HCT116 (cell line): Measurements from ENCODE around the gene MAP1LC3B. TPM values are rescaled to one million over a fixed set of nuclear protein-coding genes. Genes with fewer than 3 reads are reported as not detected.

Source experiments
- ATAC-seq: fragments of 200-7000 bp; cut with Tn5 transposase; 2 replicates; pipeline ENCODE4 v1.9.1; 2020; ENCODE audit warnings: mild to moderate bottlenecking, moderate library complexity
- BruUV-seq: library from RNA; stranded (reverse); fragments of 400-500 nt; replicated peaks from 2 replicates; lab custom pipeline; 2021; lab: Mats Ljungman, UMichigan
- CTCF ChIA-PET: fragments of 300-600 bp; sonication (Branson Sonifier 250); formaldehyde crosslinking; loops from one replicate; lab custom pipeline; 2021; ENCODE audit warnings: antibody characterized with exemption; lab: Charles Lee
- POLR2A ChIA-PET: fragments of 300-600, 350-600 bp; sonication (Branson Sonifier 250); formaldehyde crosslinking; loops from one replicate; lab custom pipeline; 2021; ENCODE audit warnings: antibody characterized with exemption; lab: Charles Lee
- RAD21 ChIA-PET, 2 experiments: fragments of 300-600 bp; sonication (Branson Sonifier 250); formaldehyde crosslinking; loops; one replicate each; lab custom pipeline; 2023; ENCODE audit warnings: low total read pairs in 2 of 2; ENCODE audit not compliant: uncharacterized antibody in 2 of 2, unreplicated experiment in 2 of 2, low non-redundant PET in 1 of 2; lab: Charles Lee
- DNase-seq: peaks from one replicate; pipeline ENCODE4 v3.0.0-alpha.2; 2010; ENCODE audit warnings: low read depth, low spot score
- H2AFZ ChIP-seq: fragments of 200-600 bp; shearing (Covaris generic), sonication (generic); 2 replicates; pipeline ENCODE4 v1.6.1; 2017; ENCODE audit warnings: low read depth, mixed run types, mixed read lengths, antibody characterized with exemption, low read length; ENCODE audit not compliant: poor library complexity, severe bottlenecking
- H3K27ac ChIP-seq: 2 replicates; pipeline ENCODE4 v1.5.1; 2012; ENCODE audit warnings: low read depth, low read length
- H3K27me3 ChIP-seq: fragments of 200-600 bp; sonication (generic); 2 replicates; pipeline ENCODE4 v1.6.1; 2016; ENCODE audit warnings: mixed run types, low read length, mixed read lengths; ENCODE audit not compliant: insufficient read depth
- H3K36me3 ChIP-seq, 2 experiments: fragments of 200-500 bp in 1 of 2; fragments of 200-600 bp in 1 of 2; sonication (Bioruptor generic) in 1 of 2; sonication (generic) in 1 of 2; 2 replicates each; pipeline versions ENCODE4 v1.5.1 to v1.6.1; 2014 to 2016; ENCODE audit warnings: low read length in 2 of 2, inconsistent platforms in 1 of 2, mixed read lengths in 1 of 2, mixed run types in 1 of 2; ENCODE audit not compliant: insufficient read depth in 2 of 2, control insufficient read depth in 1 of 2
- H3K4me1 ChIP-seq, 2 experiments: fragments of 200-600 bp in 1 of 2; sonication (generic) in 1 of 2; 2 replicates each; pipeline versions ENCODE4 v1.5.1 to v1.6.1; 2012 to 2017; ENCODE audit warnings: low read length in 2 of 2, inconsistent platforms in 1 of 2, mild to moderate bottlenecking in 1 of 2, mixed read lengths in 1 of 2, mixed run types in 1 of 2, moderate library complexity in 1 of 2; ENCODE audit not compliant: insufficient read depth in 2 of 2, control insufficient read depth in 1 of 2
- H3K4me2 ChIP-seq: fragments of 200-600 bp; sonication (generic); 2 replicates; pipeline ENCODE4 v1.6.1; 2017; ENCODE audit warnings: mixed run types, low read length, mixed read lengths
- H3K4me3 ChIP-seq, 2 experiments: fragments of 200-600 bp in 1 of 2; sonication (generic) in 1 of 2; replicated peaks in 1 of 2; 2 replicates each; pipeline ENCODE4 v1.5.1; 2011 to 2016; ENCODE audit warnings: low read length in 2 of 2, control low read depth in 1 of 2, low read depth in 1 of 2, mild to moderate bottlenecking in 1 of 2, mixed read lengths in 1 of 2, mixed run types in 1 of 2
- H3K79me2 ChIP-seq: fragments of 200-600 bp; sonication (generic); 2 replicates; pipeline ENCODE4 v1.6.1; 2017; ENCODE audit warnings: mild to moderate bottlenecking, mixed run types, low read length, moderate library complexity, mixed read lengths; ENCODE audit not compliant: insufficient read depth
- H3K9ac ChIP-seq: fragments of 200-600 bp; sonication (generic); 2 replicates; pipeline ENCODE4 v1.6.1; 2016; ENCODE audit warnings: low read length, mixed read lengths
- H3K9me2 ChIP-seq: fragments of 200-600 bp; sonication (generic), shearing (Covaris generic); 2 replicates; pipeline ENCODE4 v1.6.1; 2017; ENCODE audit warnings: mixed run types, mild to moderate bottlenecking, moderate library complexity; ENCODE audit not compliant: insufficient read depth
- H3K9me3 ChIP-seq, 2 experiments: fragments of 200-500 bp in 1 of 2; fragments of 200-600 bp in 1 of 2; sonication (Bioruptor generic) in 1 of 2; sonication (generic) in 1 of 2; 2 replicates each; pipeline ENCODE4 v1.6.1; 2014 to 2017; ENCODE audit warnings: low read length in 2 of 2, mixed read lengths in 2 of 2, inconsistent platforms in 1 of 2, low read depth in 1 of 2, mild to moderate bottlenecking in 1 of 2, mixed run types in 1 of 2, moderate library complexity in 1 of 2; ENCODE audit not compliant: control insufficient read depth in 1 of 2, insufficient read depth in 1 of 2
- H4K20me1 ChIP-seq: fragments of 200-600 bp; sonication (generic), shearing (Covaris generic); 2 replicates; pipeline ENCODE4 v1.6.1; 2017; ENCODE audit warnings: mixed run types, mild to moderate bottlenecking, moderate library complexity; ENCODE audit not compliant: insufficient read depth
- ATF3 ChIP-seq: IDR thresholded peaks from 2 replicates; pipeline ENCODE4 v1.6.1; 2012
- CEBPB ChIP-seq: IDR thresholded peaks from 2 replicates; pipeline ENCODE4 v1.6.1; 2012; ENCODE audit warnings: low read depth
- EGR1 ChIP-seq: IDR thresholded peaks from 2 replicates; pipeline ENCODE4 v1.6.1; 2012; ENCODE audit warnings: low read depth
- ELF1 ChIP-seq: IDR thresholded peaks from 2 replicates; pipeline ENCODE4 v1.6.1; 2012; ENCODE audit warnings: low read depth, borderline replicate concordance
- EZH2phosphoT487 ChIP-seq: fragments of 200-600 bp; IDR thresholded peaks from 2 replicates; pipeline ENCODE4 v1.6.1; 2018; ENCODE audit warnings: antibody characterized with exemption, borderline replicate concordance
- FOSL1 ChIP-seq: IDR thresholded peaks from 2 replicates; pipeline ENCODE4 v1.6.1; 2012; ENCODE audit warnings: low read depth
- JUND ChIP-seq: IDR thresholded peaks from 2 replicates; pipeline ENCODE4 v1.6.1; 2012
- MAX ChIP-seq: IDR thresholded peaks from 2 replicates; pipeline ENCODE4 v1.6.1; 2012
- POLR2A ChIP-seq: IDR thresholded peaks from 2 replicates; pipeline ENCODE4 v1.7.0; 2011; ENCODE audit warnings: borderline replicate concordance; ENCODE audit not compliant: insufficient read depth, insufficient read length; ENCODE audit errors: extremely low read depth
- RAD21 ChIP-seq: IDR thresholded peaks from 2 replicates; pipeline ENCODE4 v1.6.1; 2012; ENCODE audit warnings: low read depth, mild to moderate bottlenecking
- SIN3A ChIP-seq: IDR thresholded peaks from 2 replicates; pipeline ENCODE4 v1.6.1; 2012; ENCODE audit warnings: low read depth
- SP1 ChIP-seq: IDR thresholded peaks from 2 replicates; pipeline ENCODE4 v1.6.1; 2012; ENCODE audit warnings: low read depth
- SRF ChIP-seq: IDR thresholded peaks from 2 replicates; pipeline ENCODE4 v1.6.1; 2012; ENCODE audit warnings: low read depth
- TCF7L2 ChIP-seq: IDR thresholded peaks from 2 replicates; pipeline ENCODE4 v1.7.0; 2011; ENCODE audit warnings: borderline replicate concordance, inconsistent platforms; ENCODE audit not compliant: insufficient read depth, insufficient read length; ENCODE audit errors: extremely low read depth
- ZBTB33 ChIP-seq: IDR thresholded peaks from 2 replicates; pipeline ENCODE4 v1.6.1; 2011; ENCODE audit warnings: mild to moderate bottlenecking, low read length, moderate library complexity; ENCODE audit not compliant: insufficient replicate concordance; ENCODE audit errors: extremely low read depth
- ZFX ChIP-seq: fragments of 450-650 bp; IDR thresholded peaks from 2 replicates; pipeline ENCODE4 v1.6.1; 2017
- ZNF274 ChIP-seq: fragments of 200-500 bp; sonication (Bioruptor generic); IDR thresholded peaks from 2 replicates; pipeline ENCODE4 v1.6.1; 2014; ENCODE audit warnings: mild to moderate bottlenecking, low read depth, low read length, inconsistent platforms
- intact Hi-C: fragments of 100-400 bp; cut with micrococcal nuclease; formaldehyde crosslinking; loops from 2 replicates; pipeline ENCODE4 v1.10.0; 2022
- total RNA-seq: library from RNA; stranded (reverse); gene quantifications from one replicate; pipeline ENCODE4 v1.2.1, GENCODE V29; 2021; ENCODE audit not compliant: unreplicated experiment

Gene MAP1LC3B
- total RNA-seq, 1 experiment from 2014 or later: 93.8 TPM

GRCh38 chr16:87422106-87422505 lies 30.0 kb downstream of the MAP1LC3B start:
- ChIA-PET POLR2A (no interaction called here), RAD21 (no interaction called here), CTCF (no interaction called here)
- peaks cover 15 to 18% of the 10 kb centered on the region in 2 experiments; a peak in 2 of 4 replicates for H3K36me3 ChIP-seq
- no peak overlapping the region for H3K4me2 ChIP-seq
- intact Hi-C loops: no loop called here
- H3K9me2 ChIP-seq: no peaks in the 10 kb centered on the region
- no peak for TF ChIP-seq CEBPB
- no peak for TF ChIP-seq JUND
- TF ChIP-seq EZH2phosphoT487: no peak
- no peak for TF ChIP-seq TCF7L2
- TF ChIP-seq EGR1: no peak
- no peak for TF ChIP-seq ELF1
- no peak for TF ChIP-seq ATF3
- TF ChIP-seq SIN3A: no peak
- TF ChIP-seq POLR2A: no peak
- no peak for TF ChIP-seq FOSL1
- H3K9me3 ChIP-seq: no peaks in the 10 kb centered on the region
- H3K4me3 ChIP-seq: no peak overlapping the region
- peaks cover 6% of the 10 kb centered on the region; the same call in 1 of the 2 replicates for H3K79me2 ChIP-seq
- no peak for ATAC-seq
- H3K27me3 ChIP-seq: no peaks in the 10 kb centered on the region
- no peak overlapping the region for H2AFZ ChIP-seq
- no peak overlapping the region for H3K27ac ChIP-seq
- H3K9ac ChIP-seq: no peak overlapping the region
- BruUV-seq: no TSS peak
- H4K20me1 ChIP-seq: no peaks in the 10 kb centered on the region
- DNase-seq: no peak
- H3K4me1 ChIP-seq: no peaks in the 10 kb centered on the region

GRCh38 chr16:87423429-87423828 lies 31.3 kb downstream of the MAP1LC3B start:
- ATAC-seq: no peak
- CTCF ChIA-PET: no interaction called here
- Histone ChIP-seq H3K9me2 (no peaks in the 10 kb centered on the region), H3K27me3 (no peaks in the 10 kb centered on the region), H3K4me1 (no peaks in the 10 kb centered on the region), H3K79me2 (peaks cover 6% of the 10 kb centered on the region; the same call in 1 of the 2 replicates), H3K4me3 (no peak overlapping the region), H3K36me3 (peaks cover 15% of the 10 kb centered on the region in 2 experiments; a peak in 2 of 4 replicates), H3K27ac (no peak overlapping the region), H3K9me3 (no peaks in the 10 kb centered on the region), H2AFZ (no peak overlapping the region), H3K4me2 (no peak overlapping the region), H3K9ac (no peak overlapping the region), H4K20me1 (no peaks in the 10 kb centered on the region)
- TF ChIP-seq SP1 (no peak), ZBTB33 (no peak), JUND (no peak), ATF3 (no peak), ZNF274 (no peak), SRF (no peak), MAX (no peak), FOSL1 (no peak), ZFX (no peak), RAD21 (no peak), SIN3A (no peak)
- DNase-seq: no peak
- POLR2A ChIA-PET: no interaction called here
- intact Hi-C loops: no loop called here
- BruUV-seq: no TSS peak
- RAD21 ChIA-PET: no interaction called here
